GM12873 (cell line): ENCODE data around the gene MPC1.

Experiments
- TF ChIP-seq, protein P1 (sequence below): IDR thresholded peaks from 2 replicates; pipeline ENCODE4 v1.5.1; 2012; ENCODE audit warnings: low read depth, mild to moderate bottlenecking, moderate library complexity, low read length, control low read depth; ENCODE audit not compliant: insufficient read depth; ENCODE audit errors: missing control alignments

The MPC1 gene

GRCh38 chr6:166382933-166383801, at the start of gene MPC1:
Gene MPC1 (minus strand): TSS chr6:166382940. CDS start chr6:166382876, 64 bp downstream.
- TF ChIP-seq, protein P1, sequence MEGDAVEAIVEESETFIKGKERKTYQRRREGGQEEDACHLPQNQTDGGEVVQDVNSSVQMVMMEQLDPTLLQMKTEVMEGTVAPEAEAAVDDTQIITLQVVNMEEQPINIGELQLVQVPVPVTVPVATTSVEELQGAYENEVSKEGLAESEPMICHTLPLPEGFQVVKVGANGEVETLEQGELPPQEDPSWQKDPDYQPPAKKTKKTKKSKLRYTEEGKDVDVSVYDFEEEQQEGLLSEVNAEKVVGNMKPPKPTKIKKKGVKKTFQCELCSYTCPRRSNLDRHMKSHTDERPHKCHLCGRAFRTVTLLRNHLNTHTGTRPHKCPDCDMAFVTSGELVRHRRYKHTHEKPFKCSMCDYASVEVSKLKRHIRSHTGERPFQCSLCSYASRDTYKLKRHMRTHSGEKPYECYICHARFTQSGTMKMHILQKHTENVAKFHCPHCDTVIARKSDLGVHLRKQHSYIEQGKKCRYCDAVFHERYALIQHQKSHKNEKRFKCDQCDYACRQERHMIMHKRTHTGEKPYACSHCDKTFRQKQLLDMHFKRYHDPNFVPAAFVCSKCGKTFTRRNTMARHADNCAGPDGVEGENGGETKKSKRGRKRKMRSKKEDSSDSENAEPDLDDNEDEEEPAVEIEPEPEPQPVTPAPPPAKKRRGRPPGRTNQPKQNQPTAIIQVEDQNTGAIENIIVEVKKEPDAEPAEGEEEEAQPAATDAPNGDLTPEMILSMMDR, result no peak

- TF ChIP-seq, protein P1, result no peak
These were observed 47.5 kb upstream of the MPC1 start for GRCh38 chr6:166430269-166430668.

GRCh38 chr6:166424431-166424830, 41.7 kb upstream of the MPC1 start:
- TF ChIP-seq, protein P1, result no peak

- TF ChIP-seq, protein P1, result no peak
These were observed 41.0 kb upstream of the MPC1 start for GRCh38 chr6:166423781-166424180.

GRCh38 chr6:166423051-166423745, 40.5 kb upstream of the MPC1 start:
- TF ChIP-seq, protein P1, result no peak

GRCh38 chr6:166422201-166422940, 39.6 kb upstream of the MPC1 start:
- TF ChIP-seq, protein P1, result no peak

- TF ChIP-seq, protein P1, result no peak
These were observed 37.6 kb upstream of the MPC1 start for GRCh38 chr6:166420351-166420750.
